Lower leg skin (tissue), 3 donors: ENCODE results near the gene SH3RF3.

Experiments
- POLR2A ChIP-seq, 2 donors: fragments of 450-650 bp; IDR thresholded peaks; one replicate each; pipeline ENCODE4 v1.6.1; 2016 to 2017; ENCODE audit warnings: antibody characterized with exemption in 2 of 2, mild to moderate bottlenecking in 1 of 2, moderate library complexity in 1 of 2
- TF ChIP-seq, protein P1 (sequence below), 3 donors: fragments of 450-650 bp; IDR thresholded peaks; one replicate each; pipeline ENCODE4 v1.5.1; 2016; ENCODE audit warnings: antibody characterized with exemption in 3 of 3, mild to moderate bottlenecking in 3 of 3, moderate library complexity in 2 of 3

DNA sequence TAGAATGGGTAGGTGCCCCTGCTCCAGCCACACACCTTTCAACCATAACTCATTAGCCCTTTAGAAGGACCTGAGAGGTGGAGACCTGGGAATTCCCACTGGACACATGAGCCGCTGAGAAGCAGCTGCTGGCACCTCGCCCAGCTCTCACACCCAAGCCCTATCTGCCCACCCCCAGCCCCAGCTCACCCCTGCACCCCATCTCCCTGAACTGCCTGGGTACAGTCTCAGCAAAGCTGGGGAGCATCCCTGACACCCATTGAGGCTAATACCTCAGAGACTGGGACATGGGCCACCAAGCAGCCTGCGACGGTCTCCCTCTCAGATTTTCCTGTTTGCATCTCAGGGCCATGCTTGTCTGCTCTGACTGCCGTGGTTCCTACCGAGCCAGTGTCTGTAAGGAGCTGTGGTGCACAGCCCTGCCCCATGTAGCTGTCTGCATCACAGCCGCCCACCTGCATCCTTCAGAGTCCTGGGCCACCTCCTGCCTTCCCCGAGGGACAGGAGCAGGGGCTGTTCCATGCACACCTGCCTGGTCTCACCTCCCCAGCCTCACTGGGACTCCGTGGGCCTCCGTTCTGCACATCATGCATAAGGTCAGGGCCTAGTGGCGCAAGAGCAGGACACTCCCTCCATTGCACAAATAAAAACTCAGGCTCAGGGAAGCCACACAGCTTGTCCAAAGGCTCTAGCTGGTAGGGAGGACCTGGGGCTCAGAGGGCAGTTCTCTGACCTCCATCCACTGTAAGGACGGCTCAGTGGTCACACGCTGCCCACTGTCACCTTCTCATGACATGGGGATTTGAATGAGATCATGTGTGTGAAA lies 394.7 kb downstream of the SH3RF3 start:
- TF ChIP-seq, protein P1, sequence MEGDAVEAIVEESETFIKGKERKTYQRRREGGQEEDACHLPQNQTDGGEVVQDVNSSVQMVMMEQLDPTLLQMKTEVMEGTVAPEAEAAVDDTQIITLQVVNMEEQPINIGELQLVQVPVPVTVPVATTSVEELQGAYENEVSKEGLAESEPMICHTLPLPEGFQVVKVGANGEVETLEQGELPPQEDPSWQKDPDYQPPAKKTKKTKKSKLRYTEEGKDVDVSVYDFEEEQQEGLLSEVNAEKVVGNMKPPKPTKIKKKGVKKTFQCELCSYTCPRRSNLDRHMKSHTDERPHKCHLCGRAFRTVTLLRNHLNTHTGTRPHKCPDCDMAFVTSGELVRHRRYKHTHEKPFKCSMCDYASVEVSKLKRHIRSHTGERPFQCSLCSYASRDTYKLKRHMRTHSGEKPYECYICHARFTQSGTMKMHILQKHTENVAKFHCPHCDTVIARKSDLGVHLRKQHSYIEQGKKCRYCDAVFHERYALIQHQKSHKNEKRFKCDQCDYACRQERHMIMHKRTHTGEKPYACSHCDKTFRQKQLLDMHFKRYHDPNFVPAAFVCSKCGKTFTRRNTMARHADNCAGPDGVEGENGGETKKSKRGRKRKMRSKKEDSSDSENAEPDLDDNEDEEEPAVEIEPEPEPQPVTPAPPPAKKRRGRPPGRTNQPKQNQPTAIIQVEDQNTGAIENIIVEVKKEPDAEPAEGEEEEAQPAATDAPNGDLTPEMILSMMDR (IDR thresholded peaks at IDR 0.05) = no peak
- no peak for TF ChIP-seq POLR2A (IDR thresholded peaks at IDR 0.05)
